ENCODE measurements around the gene KIF26A. TPM values are rescaled to one million over a fixed set of nuclear protein-coding genes. Genes with fewer than 3 reads are reported as not detected.

KIF26A gene
- polyA plus RNA-seq, 1 of the 3 experiments (the other 2 are of a cell fraction) = 1.7 TPM

GRCh38 chr14:104211741-104212140, 73.4 kb downstream of the KIF26A start:
- Histone ChIP-seq H3K4me1 (ENCODE audit: control insufficient read depth in 1 of 2, insufficient read depth in 2 of 2, low read depth in 1 of 2, low read length in 1 of 2) (peaks cover 0 to 17% of the 10 kb centered on the region in 2 experiments; a peak in 1 of 4 replicates), H3K9ac (no peak overlapping the region), H3K27ac (ENCODE audit: low read depth in 2 of 2, low read length in 1 of 2) (no peak overlapping the region), H3K9me3 (no peaks in the 10 kb centered on the region), H3K27me3 (ENCODE audit: insufficient read depth) (no peaks in the 10 kb centered on the region), H3K4me3 (ENCODE audit: low read depth in 2 of 2, low read length in 1 of 2) (no peak overlapping the region), H3K4me2 (no peak overlapping the region), H2AFZ (ENCODE audit: low read depth) (no peak overlapping the region), H3K9me2 (no peaks in the 10 kb centered on the region), H3K79me2 (ENCODE audit: insufficient read depth) (no peaks in the 10 kb centered on the region), H3F3A (replicated peaks; ENCODE audit: insufficient read depth) (no peaks in the 10 kb centered on the region), H4K20me1 (ENCODE audit: insufficient read depth) (no peaks in the 10 kb centered on the region), H3K36me3 (replicated peaks in 1 of 2; ENCODE audit: control insufficient read depth in 1 of 2, insufficient read depth in 2 of 2, low read length in 1 of 2) (no peaks in the 10 kb centered on the region)
- POLR2A ChIA-PET = no interaction called here
- 91% methylated on average over 9 of the region's 9 CpGs for WGBS (ENCODE audit: low lambda C conversion rate)
- CTCF ChIA-PET = interaction anchor here (3.3 kb wide), 1 partner anchor 11 kb away, joined by 19 read pairs; no protein-coding TSS in a partner anchor
- DNase-seq = no peak
- TF ChIP-seq CHD2 (IDR thresholded peaks at IDR 0.05; ENCODE audit: low read length, partially characterized antibody) (no peak), RAD21 (IDR thresholded peaks at IDR 0.05; ENCODE audit: low read length) (no peak), SMC3 (IDR thresholded peaks at IDR 0.05; ENCODE audit: low read depth, low read length) (no peak), ZBTB33 (IDR thresholded peaks at IDR 0.05; ENCODE audit: borderline replicate concordance, low read depth) (no peak), IRF3 (IDR thresholded peaks at IDR 0.05; ENCODE audit: low read depth, low read length) (no peak), GABPA (IDR thresholded peaks at IDR 0.05; ENCODE audit: low read depth) (no peak), NRF1 (IDR thresholded peaks at IDR 0.05; ENCODE audit: low read depth, low read length) (no peak)

GRCh38 chr14:104212206-104213095, 74.1 kb downstream of the KIF26A start:
- Histone ChIP-seq H3K4me3 (ENCODE audit: low read depth in 2 of 2, low read length in 1 of 2) (no peak overlapping the region), H3K27me3 (ENCODE audit: insufficient read depth) (no peaks in the 10 kb centered on the region), H3K9ac (no peak overlapping the region), H3K36me3 (replicated peaks in 1 of 2; ENCODE audit: control insufficient read depth in 1 of 2, insufficient read depth in 2 of 2, low read length in 1 of 2) (no peaks in the 10 kb centered on the region), H4K20me1 (ENCODE audit: insufficient read depth) (no peaks in the 10 kb centered on the region), H3K79me2 (ENCODE audit: insufficient read depth) (no peaks in the 10 kb centered on the region), H3K9me3 (no peaks in the 10 kb centered on the region), H3K4me1 (ENCODE audit: control insufficient read depth in 1 of 2, insufficient read depth in 2 of 2, low read depth in 1 of 2, low read length in 1 of 2) (peaks cover 0 to 10% of the 10 kb centered on the region in 2 experiments; a peak in 1 of 4 replicates), H3K27ac (ENCODE audit: low read depth in 2 of 2, low read length in 1 of 2) (no peak overlapping the region), H3F3A (replicated peaks; ENCODE audit: insufficient read depth) (no peaks in the 10 kb centered on the region), H3K9me2 (no peaks in the 10 kb centered on the region), H3K4me2 (no peak overlapping the region), H2AFZ (ENCODE audit: low read depth) (no peak overlapping the region)
- WGBS (ENCODE audit: low lambda C conversion rate) = 72% methylated on average over 14 of the region's 27 CpGs
- TF ChIP-seq YY1 (IDR thresholded peaks at IDR 0.05; ENCODE audit: low read depth) (no peak), RCOR1 (IDR thresholded peaks at IDR 0.05; ENCODE audit: low read length) (no peak), TAF1 (IDR thresholded peaks at IDR 0.05; ENCODE audit: borderline replicate concordance, low read depth, low read length) (no peak), POLR2AphosphoS5 (IDR thresholded peaks at IDR 0.05; ENCODE audit: low read depth, low read length) (no peak), EP300 (IDR thresholded peaks at IDR 0.05; ENCODE audit: borderline replicate concordance in 1 of 2, low read depth in 1 of 2, low read length in 1 of 2) (no peak)
- no peak for DNase-seq
- CTCF ChIA-PET = interaction anchor here (1.2 to 3.3 kb wide), 2 partner anchors 11 kb away, joined by 6 to 19 read pairs; no protein-coding TSS in a partner anchor
- POLR2A ChIA-PET = no interaction called here

All from SK-N-SH (cell line).